Renal cortex interstitium (tissue), 11 donors: ENCODE measurements around the gene ESF1. TPM values are rescaled to one million over a fixed set of nuclear protein-coding genes. Genes with fewer than 3 reads are reported as not detected.
"Not testable (repeated sequence)": the region's sequence is repeated elsewhere in the genome, so short reads cannot be mapped to it uniquely, and the experiment has no call there.

Experiments
- DNase-seq, 11 donors: peaks; one replicate each; pipeline ENCODE4 v3.0.0-alpha.2; 2013; ENCODE audit warnings: low read depth in 9 of 11, low spot score in 4 of 11; ENCODE audit errors: extremely low read depth in 1 of 11
- polyA plus RNA-seq, 3 donors: library from polyadenylated mRNA; unstranded; fragments of 120-200 nt; gene quantifications; one replicate each; pipeline ENCODE4 v1.2.1, GENCODE V29; 2013; ENCODE audit not compliant: insufficient read length in 3 of 3

The ESF1 gene
- polyA plus RNA-seq, 3 donors = 25.4 to 30.3 (median 26.3) TPM

DNA sequence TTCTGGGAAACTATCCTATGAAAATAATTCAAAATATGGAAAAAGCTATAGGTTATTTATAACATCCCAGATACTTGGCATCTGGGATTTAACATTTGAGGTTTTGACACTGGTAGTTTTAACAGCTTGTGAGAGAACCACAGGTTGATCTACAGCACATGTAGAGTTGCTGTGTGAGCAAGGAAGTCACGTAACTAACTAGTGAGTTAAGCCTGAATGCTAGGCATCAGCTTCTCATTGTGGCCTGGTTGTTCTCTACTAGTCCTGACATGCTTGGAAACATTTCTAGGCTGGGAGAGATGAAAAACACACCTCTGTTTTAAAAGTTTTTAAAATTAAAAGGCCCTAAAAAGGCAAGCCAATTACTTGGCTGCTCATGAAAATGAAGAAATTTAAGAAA lies 28.2 kb downstream of the ESF1 start:
- no peak for DNase-seq

DNA sequence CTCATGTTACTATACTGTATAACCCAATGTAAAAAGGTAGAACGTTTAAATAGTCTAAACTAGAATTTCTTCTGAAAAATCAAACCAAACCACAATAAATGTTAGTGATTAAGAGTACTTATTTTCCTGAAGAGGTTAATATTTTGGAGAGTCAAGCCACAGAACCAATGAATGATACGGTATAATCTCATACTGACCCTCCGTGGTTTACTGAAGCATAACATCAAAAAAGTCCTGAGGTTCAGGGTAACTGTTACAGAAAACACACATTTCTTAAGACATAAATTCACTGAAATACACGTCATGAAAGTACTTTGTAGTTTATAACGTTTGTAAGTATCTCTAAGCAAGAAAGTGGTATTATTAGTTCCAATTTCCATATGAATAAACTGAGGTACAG lies 28.9 kb downstream of the ESF1 start:
- no peak for DNase-seq

DNA sequence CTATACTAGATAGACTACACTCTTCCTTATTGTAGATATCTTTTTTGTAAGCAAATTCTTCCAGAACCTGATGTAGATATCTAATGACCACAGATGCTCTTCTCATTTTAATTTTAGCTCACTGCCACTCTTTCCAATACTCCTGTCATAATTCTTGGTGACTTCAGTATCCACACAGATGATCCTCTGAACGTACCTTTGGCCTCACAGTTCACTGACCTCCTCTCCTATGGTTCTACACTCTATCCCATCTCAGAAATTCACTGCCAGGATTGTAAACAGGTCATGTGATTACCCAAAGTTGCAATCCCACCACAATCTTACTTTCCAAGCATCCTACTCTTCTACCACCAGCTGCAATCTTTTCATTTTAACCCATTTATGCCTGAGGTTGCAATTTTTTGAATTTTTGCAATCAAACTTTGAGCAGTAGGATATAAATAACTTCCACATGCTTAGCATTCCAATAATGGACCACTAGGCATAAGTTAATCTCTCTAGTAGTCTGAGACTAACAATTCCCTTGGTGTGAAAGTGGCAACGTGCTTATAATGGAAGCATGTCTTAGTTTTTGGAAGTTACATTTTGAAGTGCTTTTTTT lies 31.2 kb downstream of the ESF1 start:
- no peak for DNase-seq

DNA sequence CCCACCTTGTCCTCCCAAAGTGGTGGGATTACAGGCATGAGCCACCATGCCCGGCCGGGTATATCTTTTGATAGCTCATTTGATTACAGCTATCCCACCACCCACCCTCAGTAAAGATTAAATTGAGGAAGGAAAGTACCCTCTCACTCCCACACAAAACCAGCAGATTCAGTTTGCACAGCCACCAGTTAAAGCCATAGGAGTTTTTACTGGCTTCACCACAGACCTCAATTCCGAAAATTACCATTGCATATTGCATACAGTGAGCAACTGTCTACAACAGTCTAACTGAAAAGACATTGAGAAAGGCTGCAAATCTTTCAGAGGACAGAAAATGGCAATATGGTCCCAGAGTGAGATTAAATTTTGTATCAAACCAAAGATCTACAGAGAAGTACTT lies 34.9 kb downstream of the ESF1 start:
- DNase-seq = no peak

DNA sequence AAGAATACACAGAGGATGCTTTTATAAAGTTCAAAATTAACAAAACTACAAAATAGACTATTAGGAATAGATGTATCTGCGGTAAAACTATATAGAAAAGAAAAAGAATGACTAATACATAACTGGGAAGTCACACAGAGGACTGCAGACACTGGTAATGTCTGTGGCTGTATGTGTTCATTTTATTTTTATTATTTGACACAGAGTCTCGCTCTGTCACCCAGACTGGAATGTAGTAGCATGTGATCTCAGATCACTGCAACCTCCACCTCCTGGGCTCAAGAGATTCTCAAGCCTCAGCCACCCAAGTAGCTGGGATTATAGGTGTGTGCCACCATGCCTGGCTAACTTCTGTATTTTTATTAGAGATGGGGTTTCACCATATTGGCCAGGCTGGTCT lies 38.9 kb downstream of the ESF1 start:
- DNase-seq = no peak

DNA sequence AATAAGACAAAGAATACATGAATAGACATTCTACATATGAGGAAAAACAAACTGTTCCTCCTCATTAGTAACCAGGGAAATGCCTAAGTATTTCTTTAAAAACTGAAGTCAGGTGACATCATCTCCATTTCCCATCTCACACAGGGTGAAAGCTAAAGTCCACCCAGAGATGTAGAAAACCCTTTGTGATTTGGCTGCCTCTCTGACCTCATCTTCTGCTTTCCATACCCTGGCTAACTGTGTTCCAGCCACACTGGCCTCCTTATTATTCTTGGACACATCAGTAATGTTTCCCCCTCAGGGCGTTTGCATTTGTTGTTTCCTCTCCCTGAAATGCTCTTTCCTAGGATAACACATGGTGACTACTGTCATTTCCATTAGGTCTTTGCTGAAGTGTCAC lies 40.4 kb downstream of the ESF1 start:
- no peak for DNase-seq

DNA sequence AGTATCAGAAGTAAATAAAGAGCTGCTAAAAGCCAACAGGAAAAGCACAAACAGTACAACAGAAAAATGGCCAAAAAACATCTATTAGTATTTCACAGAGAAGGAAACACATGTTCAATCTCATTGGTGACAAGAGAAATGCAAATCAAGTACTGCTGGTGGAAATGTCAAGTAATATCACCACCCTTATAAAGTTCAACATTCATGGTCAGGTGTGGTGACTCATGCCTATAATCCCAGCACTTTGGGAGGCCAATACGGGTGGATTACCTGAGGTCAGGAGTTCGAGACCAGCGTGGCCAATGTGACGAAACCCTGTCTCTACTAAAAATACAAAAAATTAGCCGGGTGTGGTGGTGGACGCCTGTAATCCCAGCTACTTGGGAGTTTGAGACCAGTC lies 42.8 kb downstream of the ESF1 start:
- DNase-seq = no peak

DNA sequence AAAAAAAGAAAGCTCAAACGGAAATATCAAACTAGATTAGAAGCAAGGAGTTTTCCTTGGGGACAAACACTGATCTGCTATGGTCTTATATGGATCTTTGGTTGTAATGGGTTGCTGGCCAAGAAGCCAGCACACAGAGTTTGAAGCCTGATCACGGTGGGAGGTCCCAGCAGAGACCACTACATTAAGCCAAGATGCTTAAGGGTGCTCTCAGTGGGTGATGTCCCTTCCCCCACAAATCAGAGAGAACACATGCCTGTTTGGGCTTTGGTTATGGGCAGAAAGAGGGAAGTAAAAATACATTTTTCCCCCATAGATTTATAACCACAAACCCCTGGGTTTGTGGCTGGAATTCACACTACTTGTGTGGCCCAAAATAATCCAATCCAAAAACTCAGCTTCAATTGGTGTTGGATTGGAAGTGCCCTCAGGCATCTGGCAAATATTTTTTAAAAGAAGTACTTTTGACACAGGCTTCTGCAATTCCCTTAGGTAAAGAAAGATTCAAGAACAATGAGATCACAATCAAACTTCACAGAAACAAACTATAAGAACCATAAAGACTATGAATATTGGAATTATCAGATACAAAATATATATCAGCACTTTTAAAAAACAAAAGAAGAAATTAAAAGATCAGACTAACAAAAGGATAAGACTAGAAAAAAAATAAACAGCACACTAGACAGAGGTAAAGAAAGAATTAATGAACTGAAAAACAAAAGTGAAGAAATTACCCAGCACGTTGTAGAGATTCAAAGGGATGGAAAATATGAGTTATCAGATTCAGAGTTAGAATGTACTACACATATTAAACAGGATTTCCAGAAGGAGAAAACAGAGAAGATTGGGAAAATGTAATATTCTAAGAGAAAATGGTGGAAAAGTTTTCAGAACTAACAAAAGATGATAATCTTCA lies 44.7 kb downstream of the ESF1 start:
- DNase-seq = no peak

DNA sequence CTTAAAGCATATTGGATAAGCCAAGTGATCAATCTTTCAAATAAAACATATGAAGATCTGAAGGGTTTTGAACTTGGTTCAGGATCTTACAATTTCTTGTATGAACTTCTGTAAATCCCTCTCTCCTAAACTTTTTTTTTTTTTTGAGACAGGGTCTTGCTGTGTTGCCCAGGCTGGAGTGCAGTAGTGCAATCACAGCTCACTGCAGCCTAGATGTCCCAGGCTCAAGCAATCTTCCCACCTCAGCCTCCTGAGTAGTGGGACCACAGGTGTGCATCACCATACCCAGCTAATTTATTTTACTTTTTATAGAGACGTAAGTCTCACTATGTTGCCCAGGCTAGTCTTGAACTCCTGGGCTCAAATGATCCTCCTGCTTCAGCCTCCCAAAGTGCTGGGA lies 46.5 kb downstream of the ESF1 start:
- DNase-seq = not testable (repeated sequence)

DNA sequence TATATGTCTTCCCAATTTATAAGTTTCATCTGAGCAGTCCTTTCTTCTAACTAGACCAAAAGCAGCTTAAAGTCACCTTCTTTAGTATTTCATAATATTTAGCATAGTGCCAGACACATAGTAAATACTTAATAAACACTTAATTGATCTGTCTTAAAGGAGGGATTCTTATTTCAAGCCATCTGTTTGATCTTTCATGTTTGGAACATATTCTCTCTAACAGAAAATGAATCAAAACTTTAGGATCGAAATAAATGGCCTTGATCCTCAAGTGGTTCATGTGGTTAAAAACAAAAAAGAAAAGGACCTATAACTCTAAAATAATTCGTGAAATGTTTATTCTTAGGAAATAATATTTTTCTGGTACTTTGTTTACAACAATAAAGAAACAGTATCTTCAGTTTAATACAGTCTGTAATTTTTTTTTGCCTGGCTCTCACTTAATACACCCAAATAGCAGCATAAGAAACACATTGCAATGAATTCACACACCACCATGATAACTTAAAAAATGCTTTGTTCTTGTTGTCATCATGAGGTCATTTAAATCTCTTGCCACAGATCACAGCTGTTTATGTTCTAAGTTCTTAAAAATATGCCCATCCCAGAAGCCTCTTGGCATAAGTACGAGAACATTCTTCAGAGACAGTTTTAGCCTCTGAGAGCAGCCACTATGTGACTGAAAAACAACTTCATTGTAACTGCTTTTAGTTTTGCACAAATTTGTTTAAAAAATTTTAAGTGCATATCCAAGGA lies 48.1 kb downstream of the ESF1 start:
- DNase-seq = no peak

DNA sequence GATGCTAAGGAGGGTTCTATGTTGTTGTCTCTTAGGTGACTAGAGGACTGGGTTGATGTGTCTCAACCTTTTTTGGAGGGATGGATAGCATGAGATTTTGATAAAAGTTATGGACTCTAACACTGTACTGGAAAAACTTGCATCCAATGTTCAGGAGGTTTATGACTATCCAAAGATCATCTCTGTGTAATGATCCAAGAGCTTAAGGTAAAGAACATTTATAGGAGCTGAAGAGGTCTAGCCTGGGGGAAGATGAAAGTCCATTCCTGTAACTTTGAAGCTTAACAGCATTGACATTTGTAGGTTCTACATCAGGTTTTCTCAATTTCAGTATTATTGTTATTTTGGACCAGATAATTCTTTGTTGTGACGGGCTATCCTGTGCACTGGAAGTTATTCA lies 48.9 kb downstream of the ESF1 start:
- no peak for DNase-seq

DNA sequence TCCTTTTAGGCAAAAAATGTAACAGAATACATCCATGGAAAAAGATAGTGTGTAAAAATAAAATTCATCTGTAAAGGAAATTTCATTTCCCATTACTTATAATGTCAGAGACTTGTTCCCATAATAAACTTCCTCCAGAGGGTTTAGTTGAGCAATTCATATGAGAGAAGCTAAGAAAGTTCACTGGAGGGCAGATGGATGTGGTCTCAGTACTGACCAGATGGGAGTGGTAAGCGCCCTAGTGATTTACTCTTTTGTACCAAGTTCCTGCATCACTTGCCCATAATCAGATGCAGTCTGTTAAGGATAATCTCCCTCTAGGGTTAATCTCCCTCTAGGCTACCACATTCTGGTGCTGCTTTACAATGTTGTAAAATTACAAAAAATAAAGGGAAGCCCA lies 61.7 kb downstream of the ESF1 start:
- no peak for DNase-seq

DNA sequence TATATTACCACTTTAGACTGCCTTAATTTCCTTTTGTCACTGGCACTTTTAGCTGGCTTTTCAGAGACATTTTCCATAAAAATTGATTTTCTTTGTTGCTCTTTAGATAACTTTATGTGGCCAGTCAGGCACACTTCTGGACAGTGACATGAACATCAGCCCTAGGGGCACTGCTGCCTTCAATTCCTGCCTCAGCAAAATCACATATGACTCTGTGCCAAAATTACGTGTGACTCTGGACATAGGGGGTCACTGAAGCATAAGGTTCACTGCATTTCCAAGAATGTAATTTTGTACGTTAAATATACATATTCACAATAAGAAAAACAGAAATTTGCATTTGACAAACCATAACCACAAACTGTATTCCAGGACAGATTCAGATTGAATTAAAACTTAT lies 66.5 kb downstream of the ESF1 start:
- DNase-seq = no peak

DNA sequence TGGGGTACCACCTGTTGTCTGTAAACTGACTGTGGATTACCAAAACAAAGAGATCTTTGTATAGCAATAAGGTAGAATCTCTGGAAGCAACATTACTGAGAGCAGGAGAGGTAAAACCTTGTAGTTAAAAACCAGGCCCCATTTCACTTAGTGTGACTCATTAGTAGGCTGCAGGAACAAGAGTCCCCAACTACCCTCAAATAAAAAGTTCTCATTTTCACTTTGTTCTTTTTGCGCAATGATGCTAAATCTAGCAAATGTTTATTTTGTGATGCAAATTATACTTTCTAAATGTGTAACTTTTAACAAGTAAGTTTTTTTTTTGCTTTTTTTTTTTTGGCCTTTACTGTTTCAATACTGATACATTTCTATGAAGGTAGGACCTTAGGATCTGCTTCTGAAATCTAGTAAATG lies 67.1 kb downstream of the ESF1 start:
- no peak for DNase-seq

DNA sequence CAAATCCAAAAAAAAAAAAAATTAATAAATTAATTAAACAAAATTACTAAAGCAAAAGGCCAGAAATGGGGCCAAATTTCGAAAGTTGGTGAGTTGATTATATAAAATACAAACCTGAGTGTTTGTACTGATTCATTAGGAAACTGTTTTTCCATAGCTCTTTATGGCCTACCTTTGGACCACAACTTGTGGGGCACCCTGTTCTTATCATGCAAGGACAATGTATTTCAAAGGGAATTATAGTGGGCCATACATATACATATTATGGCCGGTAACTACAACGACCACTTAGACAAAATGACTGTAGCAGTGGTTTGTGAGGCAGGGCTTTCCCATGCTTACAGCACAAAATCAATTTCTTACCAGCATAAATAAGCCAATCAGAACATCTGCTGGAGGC lies 69.5 kb downstream of the ESF1 start:
- DNase-seq = no peak

DNA sequence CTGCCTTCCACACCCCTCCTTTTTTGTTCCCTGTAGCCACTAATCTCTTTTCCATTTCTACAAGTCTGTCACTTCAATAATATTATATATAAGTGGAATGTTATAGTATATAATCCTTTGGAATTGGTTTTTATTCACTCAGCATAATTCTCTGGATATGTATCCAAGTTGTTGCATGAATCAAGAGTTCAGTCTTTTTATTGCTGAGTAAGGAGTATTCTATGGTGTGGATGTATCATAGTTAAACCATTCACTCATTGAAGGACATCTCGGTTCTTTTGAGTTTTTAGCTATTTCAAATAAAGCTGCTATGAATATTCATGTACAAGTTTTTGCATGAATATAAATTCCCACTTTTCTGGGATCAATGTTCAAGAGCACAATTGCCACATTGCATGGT lies 76.5 kb downstream of the ESF1 start:
- no peak for DNase-seq

DNA sequence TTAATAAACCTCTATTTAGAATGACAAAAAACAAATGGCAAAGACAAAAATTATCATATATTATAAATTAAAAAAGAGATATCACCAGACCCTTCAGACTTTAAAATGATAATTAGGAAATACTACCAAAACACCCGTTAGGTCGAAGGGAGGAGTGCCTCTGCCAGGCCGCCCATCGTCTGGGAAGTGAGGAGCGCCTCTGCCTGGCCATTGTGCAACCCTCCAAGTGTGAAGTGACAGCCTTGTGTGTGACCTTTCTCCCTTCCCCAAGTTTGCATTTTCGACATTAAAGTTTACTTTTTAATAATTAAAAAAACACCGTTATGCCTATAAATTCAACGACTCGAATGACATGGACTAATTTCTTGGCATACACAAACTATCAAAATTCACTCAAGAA lies 81.5 kb downstream of the ESF1 start:
- no peak for DNase-seq

DNA sequence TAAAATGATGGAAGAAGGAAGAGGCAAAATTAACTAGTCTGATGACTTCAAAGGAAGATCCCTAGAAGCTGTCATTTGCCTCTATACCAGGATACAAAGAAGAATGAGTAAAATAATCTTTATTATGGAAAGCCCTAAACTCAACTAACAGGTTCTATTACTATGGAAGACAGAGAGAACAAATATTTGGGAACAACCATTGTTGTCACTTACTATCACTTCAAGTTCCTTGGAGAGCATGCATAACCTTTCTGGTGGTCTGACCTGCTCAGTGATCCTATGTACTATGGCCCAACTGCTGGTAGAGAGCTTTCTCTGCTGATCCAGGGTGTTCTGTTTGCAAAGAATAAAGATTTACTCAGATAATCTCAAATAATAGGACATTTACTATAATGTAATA lies 83.2 kb downstream of the ESF1 start:
- no peak for DNase-seq

DNA sequence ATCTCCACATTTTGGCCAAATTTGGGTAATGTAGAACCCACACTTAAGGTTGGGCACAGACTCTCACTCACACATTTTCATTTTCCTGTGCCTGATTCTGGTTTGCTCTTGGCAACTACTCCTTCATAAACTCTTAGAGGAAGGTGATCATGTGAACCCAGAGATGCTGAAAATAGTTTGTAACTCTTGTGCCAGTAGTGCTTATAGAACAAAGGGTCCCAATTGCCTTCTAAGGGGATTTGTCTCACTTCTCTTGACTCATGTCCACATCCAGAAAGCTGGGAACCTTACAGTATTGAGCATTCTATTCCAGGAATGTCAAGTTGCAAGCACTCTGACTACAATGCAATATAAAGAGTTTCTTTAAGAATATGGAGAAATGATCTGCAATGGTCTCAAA lies 84.0 kb downstream of the ESF1 start:
- no peak for DNase-seq
